ENCODE measurements around the gene HPD.

DNA sequence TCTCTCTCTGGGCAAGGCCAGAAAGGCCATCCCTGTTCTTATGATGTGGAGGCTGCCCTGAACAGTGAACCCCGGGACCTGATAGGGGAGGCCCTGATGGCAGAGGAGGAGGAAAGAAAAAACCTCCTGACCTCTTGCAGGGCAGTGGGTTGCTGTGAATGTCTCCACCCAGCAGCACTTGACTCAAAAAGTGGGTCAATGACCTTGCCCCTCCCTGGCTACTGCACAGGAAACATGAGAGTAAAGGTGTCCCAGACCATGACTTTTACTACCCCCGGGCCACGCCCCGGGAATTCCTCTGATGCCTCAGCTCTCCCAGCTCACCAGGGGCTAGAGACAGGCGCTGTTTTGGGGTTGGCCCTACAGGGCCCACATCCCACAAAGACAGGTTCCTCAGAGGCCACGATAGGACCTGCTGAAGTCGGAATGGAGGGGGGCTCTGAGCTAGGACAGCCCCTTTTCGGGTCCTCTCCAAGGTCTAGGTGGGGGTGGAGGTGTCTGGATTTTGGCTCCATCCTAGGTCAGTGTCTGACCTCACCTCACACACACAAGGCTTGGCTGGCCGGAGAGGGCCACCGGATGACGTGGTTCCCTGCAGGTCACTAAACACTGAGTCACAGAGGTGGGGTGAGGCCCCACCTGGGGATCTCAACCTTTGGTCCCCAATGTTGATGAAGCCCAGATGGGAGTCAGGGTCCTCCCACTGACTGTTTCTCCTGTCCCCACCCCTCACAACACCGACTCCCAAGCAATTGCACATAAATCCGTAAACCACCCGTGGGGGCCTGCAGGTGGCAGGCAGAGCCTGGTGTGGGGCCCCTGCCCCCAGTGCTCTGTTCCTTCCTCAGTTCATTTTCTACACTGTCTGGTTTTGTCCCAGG is 66.7 kb downstream of the HPD start:
- TF ChIP-seq POLR2A (IDR thresholded peaks at IDR 0.05) = no peak
- TF ChIP-seq, protein P1, sequence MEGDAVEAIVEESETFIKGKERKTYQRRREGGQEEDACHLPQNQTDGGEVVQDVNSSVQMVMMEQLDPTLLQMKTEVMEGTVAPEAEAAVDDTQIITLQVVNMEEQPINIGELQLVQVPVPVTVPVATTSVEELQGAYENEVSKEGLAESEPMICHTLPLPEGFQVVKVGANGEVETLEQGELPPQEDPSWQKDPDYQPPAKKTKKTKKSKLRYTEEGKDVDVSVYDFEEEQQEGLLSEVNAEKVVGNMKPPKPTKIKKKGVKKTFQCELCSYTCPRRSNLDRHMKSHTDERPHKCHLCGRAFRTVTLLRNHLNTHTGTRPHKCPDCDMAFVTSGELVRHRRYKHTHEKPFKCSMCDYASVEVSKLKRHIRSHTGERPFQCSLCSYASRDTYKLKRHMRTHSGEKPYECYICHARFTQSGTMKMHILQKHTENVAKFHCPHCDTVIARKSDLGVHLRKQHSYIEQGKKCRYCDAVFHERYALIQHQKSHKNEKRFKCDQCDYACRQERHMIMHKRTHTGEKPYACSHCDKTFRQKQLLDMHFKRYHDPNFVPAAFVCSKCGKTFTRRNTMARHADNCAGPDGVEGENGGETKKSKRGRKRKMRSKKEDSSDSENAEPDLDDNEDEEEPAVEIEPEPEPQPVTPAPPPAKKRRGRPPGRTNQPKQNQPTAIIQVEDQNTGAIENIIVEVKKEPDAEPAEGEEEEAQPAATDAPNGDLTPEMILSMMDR (IDR thresholded peaks at IDR 0.05) = no peak
